OCI-M2 (cell line): ENCODE results near the gene EHD1.

Experiments
- DNase-seq: peaks from one replicate; lab custom pipeline; 2025; ENCODE audit not compliant: unreplicated experiment; lab: John Stamatoyannopoulos, UW

EHD1 gene

DNA sequence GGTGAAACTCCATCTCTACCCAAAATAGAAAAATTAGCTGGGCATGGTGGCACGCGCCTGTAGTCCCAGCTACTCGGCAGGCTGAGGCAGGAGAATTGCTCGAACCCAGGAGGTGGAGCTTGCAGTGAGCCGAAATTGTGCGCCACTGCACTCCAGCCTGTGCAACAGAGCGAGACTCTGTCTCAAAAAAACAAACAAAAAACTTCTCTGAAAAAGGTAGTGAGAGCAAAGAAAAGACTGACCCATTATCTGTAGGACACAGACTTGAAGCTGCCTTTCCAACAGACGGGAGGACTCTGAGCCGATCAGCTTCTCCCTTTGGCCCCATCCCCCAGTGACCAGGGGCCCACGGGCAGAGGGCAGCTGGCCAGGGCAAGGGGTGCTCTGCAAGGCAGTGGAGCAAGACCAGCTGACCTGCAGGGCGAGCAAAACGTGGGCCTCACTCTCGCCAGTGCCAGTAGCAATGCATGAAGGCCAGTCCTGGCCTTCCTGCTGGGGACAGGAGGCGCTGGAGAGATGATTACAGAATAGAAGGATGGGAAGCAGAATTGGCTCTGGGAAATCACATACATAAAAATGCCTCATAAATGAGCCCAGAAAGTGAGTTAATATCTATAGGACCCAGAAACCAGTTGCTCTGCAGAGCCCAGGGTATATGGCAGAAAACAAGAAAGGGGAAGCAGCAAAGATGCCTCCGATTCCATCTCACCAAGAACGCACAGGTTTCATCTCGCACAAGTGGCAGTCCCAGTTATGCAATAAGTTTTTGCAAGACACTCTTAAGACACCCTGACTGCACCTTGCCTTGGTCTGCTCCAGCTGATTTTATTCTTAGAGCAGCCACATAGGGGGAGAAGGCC, 2.8 kb downstream of the EHD1 start:
- DNase-seq, result no peak

DNA sequence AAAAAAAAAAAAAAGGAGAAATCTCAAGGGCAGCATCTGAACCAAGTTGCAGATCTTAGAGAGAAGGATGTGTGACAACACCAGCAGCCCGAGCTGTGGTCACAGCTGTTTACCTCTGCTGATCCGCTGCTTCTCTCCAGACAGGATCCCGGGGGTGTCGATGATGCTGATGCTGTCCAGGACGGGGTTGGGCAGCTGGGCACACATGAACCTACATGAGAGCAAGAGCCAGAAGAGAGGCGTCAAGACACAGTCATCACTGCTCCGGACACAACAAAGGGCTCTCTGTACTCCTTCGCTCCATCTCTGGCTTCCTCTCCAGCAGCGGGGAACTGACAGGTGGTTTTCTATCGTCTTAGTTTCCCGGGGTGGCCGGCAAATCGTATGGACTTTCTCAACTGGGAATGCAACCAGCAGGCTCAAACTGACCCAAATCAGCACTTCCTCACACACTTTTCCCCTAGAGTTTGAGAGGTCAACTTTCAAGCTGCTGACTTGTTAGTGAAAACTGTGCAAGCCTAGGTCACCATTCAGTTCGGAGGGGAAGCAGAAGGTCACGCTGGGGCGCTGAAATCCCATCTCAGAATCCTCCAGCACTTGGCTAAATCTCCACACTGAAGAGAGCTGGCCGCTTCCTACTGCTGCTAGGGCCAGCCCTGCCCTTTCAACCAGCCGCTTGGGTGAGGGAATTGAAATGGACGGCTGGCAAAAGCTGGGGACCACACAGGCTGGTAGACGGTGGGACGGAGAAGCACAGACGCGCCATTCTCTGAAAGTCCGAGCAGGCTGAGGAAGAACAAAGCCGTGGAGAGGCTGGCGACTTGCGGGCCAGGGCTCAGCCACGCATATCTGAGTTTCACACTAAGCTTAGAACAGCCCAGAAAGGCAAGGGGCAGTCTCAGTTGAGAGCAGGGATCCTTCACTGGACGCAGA, 3.8 kb downstream of the EHD1 start:
- no peak for DNase-seq

DNA sequence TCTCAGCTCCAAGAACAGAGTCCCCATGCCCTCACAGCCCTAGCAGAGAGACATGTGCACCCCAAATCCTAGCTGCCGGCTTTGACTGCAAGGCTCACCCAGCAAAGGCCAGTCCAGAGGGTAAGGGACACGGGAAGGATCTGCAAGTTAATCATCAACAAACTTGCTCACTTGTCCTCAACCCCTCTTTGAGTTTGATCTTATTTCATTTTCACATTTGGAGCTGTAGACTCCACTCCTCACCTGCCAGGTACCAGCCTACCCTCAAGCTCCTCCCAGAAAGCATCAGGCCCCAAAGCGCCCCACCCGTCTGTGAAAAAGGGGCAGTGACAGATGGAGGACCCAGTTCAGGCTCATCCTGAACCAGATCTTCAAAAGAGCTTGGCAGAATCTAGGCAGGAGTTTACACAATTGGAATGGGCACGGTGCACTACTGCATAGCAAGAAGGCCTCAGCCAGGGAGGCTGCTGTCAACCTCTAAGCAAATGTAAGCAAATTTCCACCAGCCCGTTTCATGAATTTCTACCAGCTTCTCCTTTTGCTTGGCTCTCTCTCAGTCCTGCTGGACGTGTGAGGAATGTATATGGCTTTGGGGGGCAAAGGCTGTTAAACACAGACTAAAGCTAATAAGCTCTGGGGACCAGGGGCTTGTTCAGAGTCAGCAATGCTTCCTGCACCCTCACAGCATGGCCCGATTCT, 5.5 kb downstream of the EHD1 start:
- no peak for DNase-seq

GRCh38 chr11:64871492-64871891, 6.9 kb downstream of the EHD1 start:
- no peak for DNase-seq

DNA sequence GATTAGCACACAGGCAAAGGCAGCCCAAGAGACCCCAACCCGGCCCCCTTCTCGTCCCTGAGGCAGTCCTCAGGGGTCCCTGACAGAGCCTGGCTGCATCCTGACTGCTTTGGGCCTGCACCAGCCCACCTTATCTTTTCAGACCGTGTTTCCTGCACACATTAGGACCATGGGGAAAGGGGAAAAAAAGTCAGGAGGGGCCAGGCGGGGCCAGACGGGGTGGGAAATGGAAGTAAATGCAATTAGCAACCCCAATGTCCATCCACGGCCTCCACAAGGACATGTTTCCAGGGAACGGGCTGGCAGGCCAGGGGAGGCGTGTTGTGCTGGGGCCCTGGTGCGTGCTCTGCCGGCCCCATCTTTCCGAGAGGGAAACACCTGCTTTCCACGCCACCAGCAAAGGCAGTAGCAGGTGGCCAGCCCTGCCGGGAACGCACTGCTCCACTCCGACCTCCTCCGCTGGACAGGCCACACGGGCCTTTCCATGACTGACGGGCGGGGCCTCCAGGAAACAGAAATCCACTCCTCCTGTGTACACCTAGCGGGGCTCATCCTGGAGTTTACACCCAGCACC, 7.4 kb downstream of the EHD1 start:
- no peak for DNase-seq

- no peak for DNase-seq
These were observed 8.1 kb downstream of the EHD1 start for GRCh38 chr11:64870176-64870892.

GRCh38 chr11:64869571-64870175, 8.7 kb downstream of the EHD1 start:
- DNase-seq, result no peak

DNA sequence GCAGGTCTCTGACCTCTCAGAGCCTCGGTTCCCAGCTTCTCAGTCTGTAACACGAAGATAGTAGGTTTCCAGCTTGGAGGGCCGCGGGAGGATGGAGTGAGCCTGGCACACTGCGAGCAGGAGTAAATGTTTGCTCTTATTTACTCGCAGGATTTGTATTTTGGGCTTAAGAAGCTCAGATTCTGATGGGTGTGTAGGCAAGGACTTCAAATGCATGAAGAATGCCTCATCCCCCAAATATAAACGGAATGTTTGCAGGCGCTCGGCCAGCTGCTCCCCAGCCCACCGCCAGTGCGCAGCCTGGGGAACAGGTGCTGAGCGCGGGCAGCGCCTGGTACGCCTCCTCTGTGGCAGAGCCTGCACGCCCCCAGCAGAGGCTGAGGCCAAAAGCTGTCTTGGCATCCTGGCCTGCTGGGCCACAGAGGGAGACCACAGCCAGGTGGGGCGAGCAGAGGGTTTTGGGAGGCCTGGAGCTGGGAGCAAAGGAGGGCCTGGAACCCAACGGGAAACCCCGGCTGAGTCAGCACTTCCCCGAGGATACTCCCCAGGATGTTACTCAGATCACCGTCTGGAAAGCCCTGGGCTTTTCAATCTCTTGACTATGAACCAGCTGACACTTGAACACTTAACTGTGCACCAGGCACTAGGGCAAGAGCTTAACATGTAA, 9.4 kb downstream of the EHD1 start:
- no peak for DNase-seq

GRCh38 chr11:64867748-64868462, 10.5 kb downstream of the EHD1 start:
- DNase-seq, result no peak

DNA sequence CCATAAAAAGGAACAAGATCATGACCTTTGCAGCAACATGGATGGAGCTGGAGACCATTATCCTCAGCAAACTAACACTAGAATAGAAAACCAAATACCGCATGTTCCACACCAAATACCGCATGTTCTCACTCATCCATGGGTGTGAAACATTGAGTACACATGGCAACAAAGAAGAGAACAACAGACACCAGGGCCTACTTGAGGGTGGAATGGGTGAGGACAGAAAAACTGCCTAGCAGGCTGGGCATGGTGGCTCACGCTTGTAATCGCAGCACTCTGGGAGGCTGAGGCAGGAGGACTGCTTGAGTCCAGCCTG, 12.3 kb downstream of the EHD1 start:
- no peak for DNase-seq

DNA sequence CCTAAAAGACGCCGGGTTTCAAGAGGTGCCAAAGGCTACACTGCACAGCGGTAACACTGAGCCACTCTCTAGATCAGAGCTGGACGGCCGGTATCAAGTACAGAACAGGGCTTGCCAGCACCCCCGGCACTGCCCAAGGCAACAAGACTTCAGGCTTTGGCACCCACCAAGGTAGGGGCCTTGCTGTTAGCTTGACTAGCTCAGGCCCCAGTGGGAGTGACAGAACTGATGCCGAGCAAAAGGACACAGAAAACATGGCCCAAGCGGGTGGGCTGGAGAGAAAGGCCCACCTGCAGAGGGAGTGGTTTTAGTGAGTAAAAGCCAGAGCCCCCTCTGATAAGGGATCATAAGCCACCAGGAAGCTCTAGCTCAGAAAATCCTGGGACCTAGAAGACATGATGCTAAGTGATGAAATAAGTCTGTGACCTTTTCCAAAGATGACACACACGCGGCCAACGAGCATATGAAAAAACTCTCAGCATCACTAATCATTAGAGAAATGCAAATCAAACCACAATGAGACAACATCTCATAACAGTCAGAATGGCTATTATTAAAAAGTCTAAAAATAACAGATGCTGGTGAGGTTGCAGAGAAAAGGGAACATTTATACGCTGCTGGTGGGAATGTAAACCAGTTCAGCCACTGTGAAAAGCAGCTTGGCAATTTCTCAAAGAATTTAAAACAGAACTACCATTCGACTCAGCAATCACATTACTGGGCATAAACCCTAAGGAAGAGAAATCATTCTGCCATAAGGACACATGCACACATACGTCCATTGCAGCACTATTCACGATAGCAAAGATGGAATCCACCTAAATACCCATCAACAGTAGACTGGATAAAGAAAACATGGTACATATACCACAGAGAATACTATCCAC, 12.9 kb downstream of the EHD1 start:
- DNase-seq, result no peak

- no peak for DNase-seq
These were observed 13.7 kb downstream of the EHD1 start for GRCh38 chr11:64864473-64865285.

- no peak for DNase-seq
These were observed 14.3 kb downstream of the EHD1 start for GRCh38 chr11:64864135-64864472.

- no peak for DNase-seq
These were observed 14.9 kb downstream of the EHD1 start for GRCh38 chr11:64863391-64864060.

DNA sequence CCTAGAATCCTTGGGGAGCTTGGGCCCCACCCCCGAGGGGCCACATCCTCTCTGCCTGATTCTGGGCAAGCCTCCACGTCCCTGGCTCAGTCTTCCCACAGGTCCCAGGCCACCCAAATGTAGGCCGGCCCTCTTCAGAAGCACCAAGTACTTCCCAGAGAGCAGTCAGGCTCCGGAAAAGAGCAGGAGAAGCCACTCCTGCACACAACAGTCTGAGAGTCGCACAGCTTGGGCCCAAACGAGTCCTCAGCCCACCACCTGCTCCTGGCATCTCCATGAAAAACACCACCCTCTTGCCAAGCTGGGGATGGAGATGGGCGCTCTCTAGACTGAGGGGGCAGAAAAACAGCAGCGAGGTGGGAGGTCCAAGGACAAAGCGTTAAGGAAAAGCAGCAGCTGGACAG, 15.4 kb downstream of the EHD1 start:
- no peak for DNase-seq

GRCh38 chr11:64861227-64861975, 17.0 kb downstream of the EHD1 start:
- DNase-seq, result no peak
